HG02642 (cell line): ENCODE data around the gene LCN9.

Source experiments
- ATAC-seq: cut with Tn5 transposase; IDR thresholded peaks from one replicate; pipeline ENCODE4 v1.9.1; 2021; ENCODE audit warnings: mild to moderate bottlenecking; ENCODE audit not compliant: unreplicated experiment, poor library complexity

Gene LCN9

DNA sequence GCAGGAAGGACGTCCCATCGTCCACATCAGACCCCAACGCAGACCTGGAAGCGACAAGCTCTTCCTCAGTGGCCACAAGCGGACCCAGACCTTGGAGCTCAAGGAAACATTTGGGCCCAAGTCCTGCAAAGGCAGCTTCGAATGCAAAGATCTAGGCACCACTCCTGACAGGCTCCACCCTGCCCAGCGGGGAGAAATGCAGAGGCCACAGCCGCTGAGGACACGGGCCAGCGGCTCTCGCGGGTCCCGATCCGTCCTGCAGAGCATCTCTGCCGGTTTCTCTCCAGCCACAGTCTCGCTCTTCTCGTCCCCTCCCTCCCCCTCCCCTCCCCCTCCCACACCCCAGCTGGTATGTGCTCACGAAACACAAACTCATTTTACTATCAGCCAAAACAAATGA, 31.3 kb downstream of the LCN9 start:
- ATAC-seq: no peak

DNA sequence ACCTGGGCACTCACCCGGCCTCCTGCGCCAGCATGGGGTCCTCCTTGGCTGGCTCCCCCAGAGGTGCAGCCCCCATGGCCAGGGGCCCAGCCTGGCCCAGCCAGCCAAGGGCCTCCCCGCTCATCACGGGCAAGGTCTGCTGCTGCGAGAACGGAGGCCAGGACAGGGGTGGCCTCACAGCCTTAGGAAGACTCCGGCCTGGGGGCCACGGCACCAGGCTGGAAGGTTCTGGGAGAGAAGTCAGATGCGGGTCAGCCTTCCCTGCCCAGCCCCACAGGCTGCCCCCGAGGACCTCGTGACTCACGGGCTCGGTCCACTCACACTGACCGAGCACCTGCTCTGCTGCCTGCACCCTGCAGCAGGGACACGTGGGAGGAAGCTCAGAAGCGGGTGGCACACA, 31.9 kb downstream of the LCN9 start:
- no peak for ATAC-seq

DNA sequence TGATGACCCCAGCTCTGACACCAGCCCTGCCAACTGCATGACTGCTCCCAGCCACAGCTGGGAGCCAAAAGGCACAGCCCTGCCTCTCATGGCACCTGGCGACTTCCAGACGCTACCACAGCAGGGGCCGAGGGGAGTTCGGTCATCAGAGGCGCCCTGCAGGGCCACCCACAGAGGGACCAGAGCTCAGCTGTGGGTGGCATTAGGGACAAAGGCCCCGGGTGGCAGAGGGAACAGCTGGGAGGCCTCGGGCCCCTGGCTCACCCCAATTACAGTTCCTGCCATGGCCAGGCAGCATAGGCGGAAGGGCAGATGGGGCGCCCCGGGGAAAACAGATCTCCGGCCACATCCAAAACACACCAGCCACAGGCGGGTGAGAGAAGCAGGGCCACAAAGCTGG, 32.5 kb downstream of the LCN9 start:
- ATAC-seq: no peak

DNA sequence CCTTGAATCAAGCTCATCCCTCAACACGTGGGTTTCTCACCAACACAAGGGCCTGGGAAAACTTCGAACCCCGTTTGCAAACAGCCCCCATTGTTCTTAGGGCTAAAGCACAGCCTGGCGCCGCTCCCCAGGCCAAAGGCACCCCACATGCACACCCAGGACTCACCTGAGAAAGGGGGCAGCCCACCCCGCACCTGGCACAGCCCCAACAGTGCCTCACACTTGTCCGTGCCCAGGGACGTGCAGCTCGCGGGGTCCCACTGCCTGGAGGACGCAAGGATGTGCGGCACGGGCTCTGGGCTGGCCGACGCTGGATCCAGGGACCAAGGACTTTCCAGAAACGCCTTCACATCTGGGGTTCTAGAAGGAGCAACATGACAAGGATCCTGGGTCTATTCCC, 33.3 kb downstream of the LCN9 start:
- ATAC-seq: no peak

DNA sequence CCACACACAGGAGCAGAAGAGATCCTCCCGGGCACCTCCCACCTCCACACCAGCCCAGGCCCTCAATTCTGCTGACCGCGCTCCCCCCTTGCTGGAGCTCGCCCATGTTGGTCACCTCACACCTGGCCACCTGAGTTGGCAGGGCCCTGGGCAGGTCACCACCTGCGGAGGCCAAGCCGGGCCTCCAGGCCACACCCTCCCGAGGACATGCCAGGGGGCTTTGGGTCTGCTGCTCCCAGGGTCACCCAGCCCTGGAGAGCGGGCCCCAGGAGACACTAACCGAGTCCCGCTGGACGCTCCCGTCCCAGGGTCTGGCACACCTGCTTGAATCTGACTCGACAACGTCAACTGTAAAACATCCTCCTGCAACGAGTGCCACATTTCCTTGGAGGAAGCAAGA, 34.1 kb downstream of the LCN9 start:
- ATAC-seq: no peak

DNA sequence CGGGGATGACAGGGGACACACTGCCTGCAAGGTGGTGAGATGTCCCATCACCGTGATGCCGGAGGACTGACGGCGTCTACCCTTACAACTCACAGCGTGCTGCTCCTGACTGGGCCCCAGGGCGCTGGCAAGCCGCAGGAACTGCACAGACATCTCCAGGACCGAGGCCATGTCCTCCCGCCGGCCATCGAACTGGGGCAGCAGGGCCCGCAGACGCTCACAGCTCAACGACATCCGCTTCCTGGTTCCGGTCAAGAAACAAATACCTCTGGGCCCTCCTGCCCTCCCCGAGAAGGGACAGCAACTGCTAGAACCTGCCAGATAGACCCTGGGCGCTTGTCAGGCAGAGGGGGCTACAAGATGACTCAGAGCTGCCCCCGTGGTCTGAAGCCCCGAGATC, 35.1 kb downstream of the LCN9 start:
- ATAC-seq: no peak

DNA sequence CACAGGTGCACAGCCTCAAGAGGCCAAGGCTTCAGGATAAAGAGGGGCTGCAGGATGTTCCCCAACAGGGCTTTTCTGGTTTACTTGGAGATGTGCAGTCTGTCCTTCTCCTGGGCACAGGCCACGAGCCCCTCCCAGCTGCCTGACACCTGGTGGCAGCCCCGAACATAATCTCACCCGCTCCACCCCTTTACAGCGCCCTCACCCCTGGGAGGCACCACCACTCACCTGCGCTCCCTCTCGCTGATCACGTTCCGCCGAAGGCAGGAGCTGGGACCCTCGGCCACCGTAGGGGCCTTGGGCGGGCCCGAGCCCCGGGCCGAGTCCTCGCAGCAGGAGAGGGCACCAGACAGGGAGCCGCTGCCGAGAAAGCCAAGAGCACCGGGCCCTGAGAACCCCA, 35.7 kb downstream of the LCN9 start:
- no peak for ATAC-seq

DNA sequence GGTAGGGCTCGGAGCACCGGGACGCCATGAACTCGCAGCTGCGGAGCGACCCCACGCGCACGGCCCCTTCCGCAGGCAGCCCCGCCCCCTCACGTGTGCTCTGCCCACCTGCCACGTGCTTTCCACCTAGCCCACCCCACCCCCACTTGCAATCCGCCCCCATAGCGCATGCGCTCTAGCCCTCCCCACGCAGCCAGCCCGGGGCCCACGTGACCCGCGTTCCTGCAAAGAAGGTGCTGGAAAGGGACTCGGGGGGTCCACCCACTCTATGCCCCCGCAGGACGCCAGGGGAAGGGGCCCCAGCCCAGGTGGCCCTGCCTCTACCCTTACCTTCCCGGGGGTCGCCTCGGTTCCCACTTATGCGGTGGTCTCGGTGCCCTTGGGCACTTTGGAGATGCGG, 36.3 kb downstream of the LCN9 start, which contains the start of gene SOHLH1:
SOHLH1 (minus strand) TSS at position 42 of the 400 bp plus-strand sequence; CDS start at position 28, 14 bp downstream.
- no peak for ATAC-seq

DNA sequence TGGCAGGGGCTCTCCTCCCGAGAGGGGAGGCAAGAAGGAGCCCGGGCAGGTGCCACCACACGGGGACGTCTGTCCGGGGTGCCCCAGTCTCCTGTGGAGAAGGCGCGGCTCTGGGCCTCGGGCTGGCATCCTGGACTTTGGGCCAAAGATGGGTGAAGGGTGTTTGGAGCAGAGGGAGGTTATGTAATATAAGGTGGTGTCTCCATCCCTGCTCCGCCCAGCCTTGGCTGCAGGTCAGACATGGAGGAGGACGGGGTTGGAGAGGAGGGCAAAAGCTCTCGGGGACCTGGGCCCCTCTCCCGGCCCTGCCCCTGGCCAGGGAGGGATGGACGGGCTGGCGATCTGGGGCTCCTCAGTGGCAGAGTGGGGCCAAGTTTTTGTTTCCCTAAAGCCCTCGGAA, 37.4 kb downstream of the LCN9 start:
- no peak for ATAC-seq

DNA sequence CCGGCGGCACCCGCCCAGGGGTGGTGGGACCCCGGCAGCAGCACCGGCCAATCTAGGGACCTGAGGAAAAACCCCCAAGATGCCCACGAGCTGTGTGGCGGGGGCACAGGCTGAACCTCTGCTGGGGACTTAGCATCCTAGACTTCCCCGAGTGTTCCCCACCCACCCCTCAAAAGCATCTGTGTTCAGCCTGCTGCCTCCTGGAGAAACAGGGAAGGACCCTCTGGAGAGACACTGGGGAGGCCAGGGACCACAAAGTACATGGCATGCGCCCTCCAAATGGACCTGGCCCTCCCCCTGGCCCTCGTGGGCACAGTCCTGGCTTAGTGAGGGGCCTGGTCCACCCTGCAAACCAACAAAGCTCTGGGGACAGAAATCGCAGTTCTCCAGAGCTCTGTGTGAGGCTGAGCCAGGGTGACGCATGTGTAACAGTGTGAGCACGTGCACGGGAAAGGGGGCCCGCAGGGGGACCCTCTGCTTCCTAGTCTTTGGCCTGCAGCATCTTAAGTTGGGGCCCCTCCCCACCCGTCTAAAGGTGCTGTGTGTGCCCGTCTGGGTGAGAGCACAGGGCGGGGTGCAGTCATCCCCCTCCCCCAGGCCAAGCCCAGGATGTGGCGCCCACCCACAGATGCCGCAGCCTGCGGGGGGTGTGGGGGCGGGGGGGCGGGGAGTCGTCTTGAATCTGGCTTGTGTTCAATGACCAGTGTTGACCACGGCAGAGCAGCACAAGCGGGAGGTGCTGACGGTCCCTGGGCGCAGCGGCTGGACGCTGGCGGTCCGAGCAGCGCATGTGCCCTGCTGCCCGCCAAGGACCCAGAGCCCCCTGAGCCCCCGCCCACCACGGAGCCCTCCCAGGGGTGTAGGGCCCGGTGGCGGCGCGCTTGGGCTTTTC, 38.2 kb downstream of the LCN9 start:
- no peak for ATAC-seq

DNA sequence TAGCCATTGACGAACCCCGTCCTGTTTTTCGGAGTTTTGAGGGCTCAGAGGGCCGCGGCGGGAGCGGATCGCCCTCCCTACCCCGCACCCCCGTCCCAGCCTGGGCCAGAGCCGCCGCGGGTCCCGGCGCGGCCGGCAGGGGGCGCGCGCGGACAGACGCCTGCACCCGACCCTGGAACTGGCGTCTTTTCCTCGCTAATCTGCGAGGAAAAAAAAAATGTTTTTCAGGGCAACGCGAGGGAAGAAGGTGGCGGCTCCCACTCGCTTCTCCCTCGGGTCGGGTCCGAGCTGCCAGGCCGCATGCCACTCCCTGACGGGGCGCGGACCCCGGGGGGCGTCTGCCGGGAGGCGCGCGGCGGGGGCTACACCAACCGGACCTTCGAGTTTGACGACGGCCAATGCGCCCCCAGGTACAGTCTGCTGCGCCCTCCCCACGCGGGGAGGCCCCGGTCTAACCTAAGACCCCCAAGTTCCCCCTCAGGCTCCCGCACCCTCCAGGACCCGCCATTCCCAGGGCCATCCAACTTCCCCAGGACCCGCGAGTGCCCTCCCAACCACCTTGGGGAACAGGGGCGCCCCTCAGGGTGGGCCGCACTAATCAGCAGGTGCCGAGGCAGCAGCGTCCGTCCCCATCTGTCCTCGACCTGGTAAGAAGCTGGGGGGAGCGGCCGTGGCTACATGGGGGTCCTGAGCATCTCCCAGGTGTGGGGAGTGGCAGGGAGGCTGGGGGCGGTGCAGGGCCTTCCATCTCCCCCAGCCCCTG, 39.0 kb downstream of the LCN9 start, which contains the start of gene KCNT1:
KCNT1 (plus strand) TSS at position 227 of the 763 bp plus-strand sequence; CDS start at position 301, 74 bp downstream.
- ATAC-seq: no peak

DNA sequence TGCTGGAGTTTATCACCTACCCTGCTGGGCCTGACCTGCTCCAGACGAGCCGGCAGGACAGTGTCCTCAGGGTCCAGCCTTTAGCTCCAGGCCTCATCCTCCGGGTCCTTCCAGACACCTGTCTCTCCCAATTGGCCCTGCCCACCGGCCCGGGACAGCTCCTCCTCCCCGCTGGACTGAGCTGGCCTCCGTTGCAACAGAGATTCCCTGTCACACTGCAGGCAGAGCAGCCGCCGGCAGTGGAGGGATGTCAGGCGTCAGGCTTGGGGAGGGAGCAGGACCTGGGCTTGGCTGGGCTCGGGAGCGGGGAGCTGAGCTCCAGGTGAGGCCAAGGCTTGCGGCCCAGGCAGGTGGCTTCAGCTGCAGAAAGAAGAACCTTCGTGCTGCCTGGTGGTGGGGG, 40.6 kb downstream of the LCN9 start:
- ATAC-seq: no peak

DNA sequence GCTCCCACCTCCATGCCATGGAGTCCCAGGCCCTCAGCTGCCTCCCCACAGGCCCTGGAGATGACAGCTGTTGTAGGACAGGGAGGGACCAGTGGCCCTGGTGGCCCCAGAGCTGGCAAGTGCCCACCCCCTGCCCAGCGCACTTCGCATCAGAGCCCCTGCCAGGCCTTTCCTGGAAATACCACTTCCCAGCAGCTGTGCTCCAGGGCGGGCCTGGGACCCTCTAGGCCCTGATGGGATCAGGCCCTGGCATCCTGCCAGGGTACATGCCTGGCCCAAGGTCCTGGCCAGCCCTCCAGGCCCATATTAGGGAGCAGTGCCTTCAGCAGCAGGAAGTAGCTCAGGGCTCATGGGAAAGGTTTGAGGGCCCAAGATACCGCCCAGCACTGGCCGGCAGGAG, 41.4 kb downstream of the LCN9 start:
- no peak for ATAC-seq

DNA sequence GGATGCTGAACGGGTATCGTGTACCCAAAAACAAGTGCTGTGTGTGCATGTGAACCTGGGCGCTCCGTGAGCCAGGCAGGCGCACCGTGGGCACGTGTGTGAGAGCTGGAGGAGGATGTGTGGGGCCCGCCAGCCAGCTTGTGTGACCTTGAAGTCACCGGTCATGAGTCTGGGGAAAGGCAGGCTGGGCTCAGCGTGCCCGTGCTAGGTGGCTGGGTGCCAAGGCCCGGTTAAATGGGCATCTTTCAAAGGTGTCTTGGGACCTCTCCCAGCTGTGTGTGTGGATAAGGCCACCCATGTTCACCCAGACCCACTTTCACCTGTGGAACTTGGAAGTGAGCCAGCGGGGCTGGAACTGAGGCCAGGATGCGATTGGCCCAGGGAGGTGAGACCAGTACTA, 42.3 kb downstream of the LCN9 start:
- no peak for ATAC-seq

DNA sequence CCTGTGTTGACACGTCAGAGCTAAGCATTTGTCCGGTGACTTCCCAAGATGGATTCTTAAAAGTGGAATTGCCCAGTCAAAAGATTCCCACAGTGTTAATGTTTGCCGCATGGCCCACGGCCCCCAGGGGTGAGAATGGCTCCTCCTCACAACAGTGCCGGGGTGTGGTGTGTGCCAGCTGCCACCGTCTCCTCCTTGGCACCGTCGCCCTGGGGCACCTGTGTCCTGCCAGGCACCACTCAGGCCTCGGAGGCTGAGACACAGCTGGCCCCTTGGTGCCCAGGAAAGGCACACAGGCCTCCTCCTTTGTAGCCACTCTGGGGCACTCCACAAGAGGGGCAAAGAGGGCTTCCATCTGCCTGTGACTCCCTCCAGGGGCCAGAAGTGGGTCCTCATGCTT, 43.2 kb downstream of the LCN9 start:
- ATAC-seq: no peak

DNA sequence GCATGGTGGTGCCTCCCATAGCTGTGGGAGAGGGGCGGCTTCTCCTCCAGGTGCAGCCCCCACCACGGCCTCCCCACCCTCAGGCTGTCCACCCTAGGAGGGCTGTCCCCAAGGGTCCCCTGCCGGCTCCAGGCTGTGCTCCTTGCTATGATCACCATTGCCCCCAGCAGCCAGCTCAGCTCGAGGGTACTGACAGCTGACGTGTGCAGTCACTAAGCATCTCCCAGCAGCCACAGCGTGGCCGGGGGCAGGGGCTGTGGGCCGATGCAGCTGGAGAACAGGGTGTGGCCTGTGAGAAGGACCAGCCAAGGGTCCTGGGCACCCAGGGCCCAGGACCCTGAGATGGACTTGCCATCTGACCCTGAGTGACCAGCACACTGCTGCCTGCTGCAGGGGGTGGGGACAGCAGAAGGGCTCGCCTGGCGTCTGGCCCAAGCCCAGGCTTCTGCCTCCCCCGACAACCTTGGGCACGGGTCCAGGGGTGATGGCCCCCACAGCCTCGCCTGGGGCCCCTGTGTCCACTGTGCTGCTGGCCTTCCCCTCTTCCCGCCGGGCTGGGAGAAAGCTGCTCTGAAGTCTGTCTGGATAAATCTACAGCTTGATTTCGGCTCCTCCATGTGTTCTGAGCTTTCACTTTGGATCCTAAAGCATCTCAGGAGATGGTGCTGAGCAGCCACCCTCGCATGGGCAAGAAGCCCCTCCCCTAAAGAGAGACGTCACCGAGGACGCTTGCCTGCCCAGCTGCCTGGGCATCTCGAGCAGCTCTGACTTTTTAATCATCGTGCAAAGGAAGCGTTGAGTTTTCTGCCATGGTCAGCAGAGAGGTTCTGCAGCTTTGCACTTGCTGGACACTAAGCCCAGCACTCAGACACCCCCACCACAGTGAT, 44.4 kb downstream of the LCN9 start:
- no peak for ATAC-seq

DNA sequence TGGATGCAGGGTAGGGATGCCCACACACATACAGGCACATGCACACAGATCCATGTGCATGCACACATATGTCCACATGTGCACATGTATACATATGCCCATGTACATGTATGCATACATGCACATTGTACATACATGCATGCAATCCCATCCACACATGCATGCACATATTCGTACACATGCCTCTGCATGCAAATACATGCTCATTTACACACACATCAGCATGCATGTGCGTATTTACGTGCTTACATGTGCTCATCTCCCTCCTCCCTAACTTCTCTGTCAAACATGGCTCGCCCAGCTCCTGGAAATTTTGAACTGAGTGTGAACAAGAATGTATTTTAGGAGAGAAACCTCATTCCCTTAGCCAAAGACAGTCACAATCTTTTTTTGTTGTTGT, 45.1 kb downstream of the LCN9 start:
- no peak for ATAC-seq

DNA sequence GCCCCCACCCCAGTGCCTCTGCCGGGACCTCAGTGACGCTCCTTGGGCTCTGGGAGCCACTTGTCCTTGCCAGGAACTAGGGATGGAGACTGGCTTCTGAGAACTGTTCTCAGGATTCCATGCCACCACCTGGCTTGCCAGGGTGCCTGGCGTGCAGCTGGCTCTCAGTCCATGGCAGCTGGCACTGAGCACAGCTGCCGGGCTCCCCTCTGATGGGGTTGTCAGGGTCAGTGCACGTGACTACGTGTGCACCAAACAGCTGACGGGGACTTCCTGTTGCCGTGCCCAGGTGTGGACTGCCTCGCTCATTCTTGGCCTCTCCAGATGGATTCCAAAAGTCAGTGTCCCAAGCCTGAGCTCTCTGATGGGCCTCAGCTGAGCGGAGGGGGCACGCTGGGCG, 48.3 kb downstream of the LCN9 start:
- ATAC-seq: no peak

DNA sequence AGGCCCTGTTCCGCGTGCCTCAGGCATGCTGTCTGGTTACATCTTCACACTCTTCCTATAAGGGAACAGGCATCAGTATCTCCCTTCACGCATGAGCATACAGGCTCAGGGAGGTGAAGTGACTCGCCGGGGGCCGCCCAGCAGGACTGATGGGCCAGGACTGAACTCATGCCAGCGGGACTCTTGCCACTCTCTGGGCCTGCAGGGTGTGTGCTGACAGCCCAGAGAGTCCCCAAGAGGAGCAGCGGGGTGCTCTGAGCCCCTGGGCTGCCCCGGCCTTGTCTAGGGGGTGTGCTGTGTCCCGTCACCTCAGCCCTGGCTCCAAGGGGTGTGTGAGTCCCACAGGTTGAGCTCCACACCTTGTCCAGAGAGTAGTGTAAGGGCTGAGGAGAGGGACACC, 48.8 kb downstream of the LCN9 start:
- ATAC-seq: no peak

DNA sequence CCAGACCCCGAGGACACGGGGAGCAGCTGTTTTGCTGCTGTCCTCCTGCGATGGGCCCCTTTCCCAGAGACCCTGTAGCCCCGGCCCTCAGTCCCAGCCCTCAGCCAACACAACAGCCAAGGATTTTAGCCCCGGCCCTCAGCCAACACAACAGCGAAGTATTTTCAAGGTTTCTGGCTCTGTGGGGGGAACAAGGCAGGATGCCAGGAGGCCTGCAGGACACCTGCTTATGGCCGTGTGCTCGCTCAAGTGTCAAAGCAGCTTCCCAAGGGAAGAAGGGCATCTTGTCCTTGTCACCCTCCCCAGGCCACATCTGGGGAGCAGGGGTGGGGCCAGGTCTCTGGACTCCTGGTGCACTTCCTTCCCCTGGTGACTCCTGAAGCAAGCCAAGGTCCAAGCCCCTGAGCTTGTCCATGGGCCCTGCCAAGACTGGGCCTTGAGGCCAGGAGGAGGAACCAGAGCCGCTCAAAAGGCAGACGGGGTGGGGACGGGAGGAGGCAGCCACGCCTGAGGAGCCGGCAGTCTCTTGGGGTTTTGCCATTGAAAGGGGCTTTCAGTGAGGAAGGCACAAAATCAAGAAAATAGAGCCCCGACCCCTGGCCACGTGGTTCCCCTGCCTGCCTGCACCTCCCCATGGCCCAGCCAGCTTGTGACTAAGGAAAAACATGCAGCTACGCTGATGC, 49.6 kb downstream of the LCN9 start:
- no peak for ATAC-seq
